ENCODE data around the gene IFNA2. TPM values are rescaled to one million over a fixed set of nuclear protein-coding genes. Genes with fewer than 3 reads are reported as not detected.
"Not testable (repeated sequence)": the region's sequence is repeated elsewhere in the genome, so short reads cannot be mapped to it uniquely, and the experiment has no call there.

Gene IFNA2
- total RNA-seq, 4 donors from 2014 or later = not detected

DNA sequence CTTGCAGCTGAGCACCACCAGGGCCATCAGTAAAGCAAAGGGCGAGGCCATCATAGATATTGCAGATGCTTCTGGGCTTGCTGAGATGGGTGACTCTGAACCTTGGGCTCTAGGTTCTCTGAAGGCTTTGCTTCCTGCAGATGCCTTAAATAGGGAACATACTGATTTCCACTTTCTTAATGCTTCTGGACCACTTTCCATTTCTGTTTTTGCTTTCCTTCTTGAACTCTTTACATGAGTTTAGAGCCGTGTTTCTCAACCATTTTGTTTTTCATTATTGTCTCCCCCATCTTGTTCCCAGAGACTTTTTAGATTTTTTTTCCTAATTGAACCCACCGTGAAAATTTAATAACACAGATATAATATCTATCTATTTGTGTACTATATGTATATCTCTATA lies 17.2 kb downstream of the IFNA2 start, which contains the start of gene IFNA13:
TSS of gene IFNA13 (minus strand) at position 101 of the 400 bp plus-strand sequence. CDS start at position 54, 47 bp downstream.
- DNase-seq (ENCODE audit: low spot score in 2 of 2) = no peak

DNA sequence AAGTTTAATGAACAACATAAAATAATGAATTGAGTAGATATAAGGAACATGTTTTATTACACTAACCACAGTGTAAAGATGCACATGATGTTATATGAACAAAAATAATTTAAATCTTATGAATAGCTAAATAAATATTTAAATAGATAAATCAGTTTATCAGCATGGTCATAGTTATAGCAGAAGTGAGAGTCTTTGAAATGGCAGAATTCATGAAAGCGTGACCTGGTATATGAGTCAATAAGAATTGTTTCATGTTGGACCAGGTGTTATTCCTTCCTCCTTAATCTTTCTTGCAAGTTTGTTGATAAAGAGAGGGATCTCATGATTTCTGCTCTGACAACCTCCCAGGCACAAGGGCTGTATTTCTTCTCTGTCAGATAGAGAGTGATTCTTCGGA lies 18.0 kb downstream of the IFNA2 start:
- H3K9me3 ChIP-seq; H3K36me3 ChIP-seq; H3K27ac ChIP-seq; H3K4me1 ChIP-seq; DNase-seq (ENCODE audit: low spot score in 2 of 2); H3K27me3 ChIP-seq; H3K4me3 ChIP-seq: not testable (repeated sequence)
- 90% methylated on average over 1 of the region's 2 CpGs for WGBS

More for the DNA sequence above, 17.2 kb downstream of the IFNA2 start, which contains the start of gene IFNA13:
- Histone ChIP-seq H3K36me3 (no peaks in the 10 kb centered on the region), H3K4me1 (no peaks in the 10 kb centered on the region), H3K27me3 (peaks cover 4% of the 10 kb centered on the region), H3K27ac (no peak within 1 kb of the TSS), H3K4me3 (no peak within 1 kb of the TSS), H3K9me3 (no peaks in the 10 kb centered on the region)
- no peak for TF ChIP-seq POLR2A (IDR thresholded peaks at IDR 0.05)
- 80% methylated on average over 3 of the region's 3 CpGs for WGBS

DNA sequence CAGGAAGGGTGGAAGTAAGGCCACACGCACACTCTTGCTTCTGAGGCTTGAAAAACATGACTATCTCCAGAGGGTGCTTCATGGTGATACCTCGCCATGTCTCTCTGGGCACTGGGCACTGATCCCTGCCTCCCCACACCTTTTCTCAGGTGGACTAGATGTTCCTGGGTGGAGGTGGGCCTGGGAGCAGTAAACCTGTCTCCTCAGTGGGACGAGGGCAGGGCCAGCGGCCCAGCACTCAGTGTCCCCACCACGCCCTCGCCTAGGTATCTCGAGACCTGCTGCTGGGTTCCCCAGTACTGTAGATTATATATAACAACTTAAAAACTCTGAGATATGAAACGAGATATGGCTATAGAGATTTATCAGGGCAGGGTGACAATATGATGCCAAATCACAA lies 22.9 kb downstream of the IFNA2 start:
- Histone ChIP-seq H3K36me3 (no peaks in the 10 kb centered on the region), H3K9me3 (no peaks in the 10 kb centered on the region), H3K4me1 (no peaks in the 10 kb centered on the region), H3K4me3 (no peak overlapping the region), H3K27me3 (peaks cover 4% of the 10 kb centered on the region), H3K27ac (no peak overlapping the region)
- WGBS = 90% methylated on average over 8 of the region's 8 CpGs
- DNase-seq (ENCODE audit: low spot score in 2 of 2) = no peak
- TF ChIP-seq EP300 (IDR thresholded peaks at IDR 0.05) (no peak), POLR2AphosphoS5 (IDR thresholded peaks at IDR 0.05) (no peak), POLR2A (IDR thresholded peaks at IDR 0.05) (no peak)
- TF ChIP-seq, protein P1, sequence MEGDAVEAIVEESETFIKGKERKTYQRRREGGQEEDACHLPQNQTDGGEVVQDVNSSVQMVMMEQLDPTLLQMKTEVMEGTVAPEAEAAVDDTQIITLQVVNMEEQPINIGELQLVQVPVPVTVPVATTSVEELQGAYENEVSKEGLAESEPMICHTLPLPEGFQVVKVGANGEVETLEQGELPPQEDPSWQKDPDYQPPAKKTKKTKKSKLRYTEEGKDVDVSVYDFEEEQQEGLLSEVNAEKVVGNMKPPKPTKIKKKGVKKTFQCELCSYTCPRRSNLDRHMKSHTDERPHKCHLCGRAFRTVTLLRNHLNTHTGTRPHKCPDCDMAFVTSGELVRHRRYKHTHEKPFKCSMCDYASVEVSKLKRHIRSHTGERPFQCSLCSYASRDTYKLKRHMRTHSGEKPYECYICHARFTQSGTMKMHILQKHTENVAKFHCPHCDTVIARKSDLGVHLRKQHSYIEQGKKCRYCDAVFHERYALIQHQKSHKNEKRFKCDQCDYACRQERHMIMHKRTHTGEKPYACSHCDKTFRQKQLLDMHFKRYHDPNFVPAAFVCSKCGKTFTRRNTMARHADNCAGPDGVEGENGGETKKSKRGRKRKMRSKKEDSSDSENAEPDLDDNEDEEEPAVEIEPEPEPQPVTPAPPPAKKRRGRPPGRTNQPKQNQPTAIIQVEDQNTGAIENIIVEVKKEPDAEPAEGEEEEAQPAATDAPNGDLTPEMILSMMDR (IDR thresholded peaks at IDR 0.05) = no peak

DNA sequence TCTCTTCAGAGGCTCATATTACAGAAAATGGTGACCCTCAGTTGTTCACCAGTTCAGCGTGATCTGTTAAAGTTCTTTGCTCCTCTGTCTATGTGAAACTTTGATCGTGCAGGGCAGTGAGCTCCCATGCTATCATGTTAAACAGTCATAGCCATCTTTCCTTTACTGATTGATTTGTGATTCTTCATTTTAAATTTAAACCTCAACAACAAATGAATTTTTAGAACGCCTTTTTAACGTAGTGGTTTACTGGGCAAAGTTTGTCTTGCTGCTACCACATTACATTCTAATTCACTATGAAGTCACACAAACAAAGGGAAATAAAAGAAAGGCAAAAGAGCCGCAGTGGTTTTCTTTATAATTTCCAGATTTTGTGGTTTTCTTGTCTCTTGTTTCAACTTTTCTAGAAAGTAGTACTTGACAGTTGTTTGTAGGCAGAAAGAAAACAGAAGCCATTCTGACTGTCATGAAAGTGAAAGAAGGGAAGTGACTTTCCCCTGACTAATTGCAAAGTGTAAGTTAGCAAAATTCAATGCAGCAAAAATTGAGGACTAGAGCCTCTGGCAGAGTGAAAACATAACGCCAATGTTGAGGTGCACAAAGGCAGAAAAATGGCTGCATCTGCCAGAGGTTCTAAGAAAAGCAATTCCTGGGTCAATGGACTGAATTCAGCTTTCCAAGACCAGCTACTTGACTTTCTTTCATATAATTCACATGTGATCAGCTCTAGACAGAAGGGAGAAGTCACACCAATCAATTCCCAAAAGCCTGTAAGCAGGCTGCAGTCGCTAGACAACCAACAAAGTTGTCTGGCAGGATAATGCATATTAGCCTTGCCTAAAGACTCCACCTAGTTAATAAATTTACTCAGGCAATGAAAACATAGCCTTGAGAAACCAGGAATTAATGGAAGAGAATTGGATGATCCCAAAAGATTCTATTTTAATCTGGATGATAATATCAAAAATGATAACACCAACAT lies 27.4 kb downstream of the IFNA2 start:
- TF ChIP-seq POLR2AphosphoS5 (IDR thresholded peaks at IDR 0.05) (no peak), POLR2A (IDR thresholded peaks at IDR 0.05) (no peak)
- 53% methylated on average over 7 of the region's 7 CpGs for WGBS
- Histone ChIP-seq H3K4me3 (no peak overlapping the region), H3K36me3 (no peaks in the 10 kb centered on the region), H3K27ac (no peak overlapping the region), H3K9me3 (no peaks in the 10 kb centered on the region), H3K27me3 (no peaks in the 10 kb centered on the region), H3K4me1 (no peaks in the 10 kb centered on the region)
- no peak for DNase-seq (ENCODE audit: low spot score in 2 of 2)

DNA sequence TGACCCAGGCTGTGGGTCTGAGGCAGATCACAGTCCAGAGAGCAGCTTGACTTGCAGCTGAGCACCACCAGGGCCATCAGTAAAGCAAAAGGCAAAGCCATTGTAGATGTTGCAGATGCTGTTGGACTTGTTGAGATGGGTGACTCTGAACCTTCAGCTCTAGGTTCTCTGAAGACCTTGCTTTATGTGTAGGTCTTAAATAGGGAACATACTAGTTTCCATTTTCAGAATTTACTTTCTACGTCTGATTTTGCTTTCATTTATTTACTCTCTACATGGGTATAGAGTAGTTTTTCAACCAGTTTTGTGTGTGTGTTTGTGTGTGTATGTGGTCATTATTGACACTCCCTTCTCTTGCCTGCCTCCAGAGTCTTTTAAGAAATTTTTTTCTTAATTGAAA lies 34.4 kb downstream of the IFNA2 start, which contains the start of gene IFNA6:
TSS of gene IFNA6 (minus strand) at position 101 of the 400 bp plus-strand sequence. CDS start at position 101, 0 bp downstream.
- H3K4me3 ChIP-seq = no peak within 1 kb of the TSS
- H3K36me3 ChIP-seq = no peaks in the 10 kb centered on the region
- H3K9me3 ChIP-seq = no peaks in the 10 kb centered on the region
- no peak for DNase-seq (ENCODE audit: low spot score in 2 of 2)
- no peak within 1 kb of the TSS for H3K27ac ChIP-seq
- WGBS = 79% methylated on average over 1 of the region's 1 CpG
- peaks cover 8% of the 10 kb centered on the region for H3K27me3 ChIP-seq
- no peaks in the 10 kb centered on the region for H3K4me1 ChIP-seq
- TF ChIP-seq POLR2A (IDR thresholded peaks at IDR 0.05) = no peak

DNA sequence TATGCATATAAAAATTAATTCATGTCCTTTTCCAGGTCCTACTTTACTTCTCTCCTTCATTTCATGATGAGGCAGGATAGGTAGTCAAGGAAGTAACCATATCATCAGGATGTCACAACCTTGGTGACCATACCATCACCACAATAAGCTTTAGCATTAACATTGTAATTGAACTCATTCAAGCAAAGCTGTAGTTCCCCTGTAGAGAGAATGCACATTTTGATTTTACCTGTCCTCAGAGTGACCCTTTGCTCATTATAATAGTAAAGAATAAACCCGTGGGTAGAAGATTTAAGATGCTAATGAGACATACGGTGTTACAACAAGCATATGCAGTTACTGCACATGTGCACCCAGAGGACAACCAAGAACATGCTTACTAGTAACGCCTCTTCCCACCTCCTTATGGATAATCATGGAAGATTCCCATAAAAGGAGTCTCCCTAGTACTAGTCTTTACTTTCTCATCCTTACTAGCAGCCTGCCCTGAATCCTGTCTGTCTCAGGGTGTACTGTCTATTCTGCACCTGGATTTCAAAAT lies 36.7 kb downstream of the IFNA2 start:
- H3K27me3 ChIP-seq = peaks cover 12% of the 10 kb centered on the region
- H3K4me3 ChIP-seq = no peak overlapping the region
- no peak overlapping the region for H3K27ac ChIP-seq
- no peak for TF ChIP-seq EP300 (IDR thresholded peaks at IDR 0.05)
- TF ChIP-seq, protein P1 (IDR thresholded peaks at IDR 0.05) = no peak
- TF ChIP-seq POLR2AphosphoS5 (IDR thresholded peaks at IDR 0.05) = no peak
- no peaks in the 10 kb centered on the region for H3K4me1 ChIP-seq
- DNase-seq (ENCODE audit: low spot score in 2 of 2) = no peak
- 57% methylated on average over 3 of the region's 3 CpGs for WGBS
- H3K9me3 ChIP-seq = no peaks in the 10 kb centered on the region
- H3K36me3 ChIP-seq = no peaks in the 10 kb centered on the region

DNA sequence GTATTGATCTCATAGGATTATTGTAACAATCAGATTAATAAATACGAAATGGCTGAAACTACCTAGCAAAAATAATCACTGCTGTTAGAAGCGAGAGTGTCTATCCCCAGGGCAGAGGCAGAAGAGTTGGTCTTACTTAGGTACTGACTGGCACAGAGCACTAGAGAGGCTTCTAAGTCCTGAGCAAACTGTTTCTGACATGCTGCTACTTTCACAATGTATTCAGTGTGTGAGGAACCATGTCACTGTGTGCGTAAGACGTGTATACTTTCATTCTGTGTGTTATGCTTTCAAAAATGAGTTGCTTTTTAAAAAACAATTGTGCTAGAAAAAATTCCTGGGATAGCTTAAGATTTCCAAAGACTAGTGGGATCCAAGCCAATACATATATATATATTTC lies 44.5 kb downstream of the IFNA2 start:
- Histone ChIP-seq H3K4me1 (peaks cover 7% of the 10 kb centered on the region), H3K27ac (no peak overlapping the region), H3K4me3 (no peak overlapping the region), H3K9me3 (no peaks in the 10 kb centered on the region), H3K27me3 (peaks cover 7% of the 10 kb centered on the region), H3K36me3 (no peaks in the 10 kb centered on the region)
- TF ChIP-seq POLR2AphosphoS5 (IDR thresholded peaks at IDR 0.05) (no peak), POLR2A (IDR thresholded peaks at IDR 0.05) (no peak)
- WGBS = 90% methylated on average over 4 of the region's 4 CpGs
- no peak for DNase-seq (ENCODE audit: low spot score in 2 of 2)

Data from suprapubic skin (tissue), 4 donors.